Neural progenitor cell (in vitro differentiated cells): ENCODE results near the gene MLST8. TPM values are rescaled to one million over a fixed set of nuclear protein-coding genes. Genes with fewer than 3 reads are reported as not detected.
A peak's percentile ranks its signal among the peaks of the same experiment; 100 is the strongest.

Source experiments
- DNase-seq: peaks from one replicate; pipeline ENCODE4 v3.0.0-alpha.2; 2016; ENCODE audit warnings: low spot score
- H2AFZ ChIP-seq: fragments of 200-600 bp; sonication (generic); replicated peaks from 2 replicates; pipeline ENCODE4 v1.6.1; 2016; ENCODE audit warnings: antibody characterized with exemption
- H3F3A ChIP-seq: fragments of 200-600 bp; sonication (generic); 2 replicates; pipeline ENCODE4 v1.6.1; 2016; ENCODE audit warnings: antibody characterized with exemption, low read depth
- H3K27ac ChIP-seq: fragments of 200-600 bp; sonication (generic); 2 replicates; pipeline ENCODE4 v1.5.1; 2016; ENCODE audit warnings: mild to moderate bottlenecking
- H3K27me3 ChIP-seq: fragments of 200-600 bp; sonication (generic); 2 replicates; pipeline ENCODE4 v1.6.1; 2016; ENCODE audit warnings: mild to moderate bottlenecking, moderate library complexity
- H3K36me3 ChIP-seq: fragments of 200-600 bp; sonication (generic); 2 replicates; pipeline ENCODE4 v1.5.1; 2016
- H3K4me1 ChIP-seq: fragments of 200-600 bp; sonication (generic); 2 replicates; pipeline ENCODE4 v1.6.1; 2016; ENCODE audit warnings: mixed run types
- H3K4me2 ChIP-seq: fragments of 200-600 bp; sonication (generic); 2 replicates; pipeline ENCODE4 v1.6.1; 2016
- H3K4me3 ChIP-seq: fragments of 200-600 bp; sonication (generic); 2 replicates; pipeline ENCODE4 v1.5.1; 2016
- H3K79me2 ChIP-seq: fragments of 200-600 bp; sonication (generic); 2 replicates; pipeline ENCODE4 v1.6.1; 2016; ENCODE audit warnings: low read depth
- H3K9ac ChIP-seq: fragments of 200-600 bp; sonication (generic); 2 replicates; pipeline ENCODE4 v1.6.1; 2016
- H3K9me3 ChIP-seq: fragments of 200-600 bp; sonication (generic); 2 replicates; pipeline ENCODE4 v1.5.1; 2016; ENCODE audit warnings: low read depth
- H4K20me1 ChIP-seq: fragments of 200-600 bp; sonication (generic); 2 replicates; pipeline ENCODE4 v1.6.1; 2016; ENCODE audit warnings: low read depth
- H3K27ac Mint-ChIP-seq: 3 replicates; pipeline ENCODE4 v1.8.0; 2021; ENCODE audit warnings: mixed read lengths
- H3K27me3 Mint-ChIP-seq: 2 replicates; pipeline ENCODE4 v1.8.0; 2022; ENCODE audit warnings: low read depth, mild to moderate bottlenecking, inconsistent platforms, moderate library complexity, mixed read lengths; ENCODE audit not compliant: insufficient read depth
- H3K36me3 Mint-ChIP-seq: 3 replicates; pipeline ENCODE4 v1.8.0; 2021; ENCODE audit warnings: mixed read lengths
- H3K4me1 Mint-ChIP-seq: 3 replicates; pipeline ENCODE4 v1.8.0; 2021; ENCODE audit warnings: mixed read lengths
- H3K4me3 Mint-ChIP-seq: 3 replicates; pipeline ENCODE4 v1.8.0; 2021; ENCODE audit warnings: mild to moderate bottlenecking, moderate library complexity, mixed read lengths
- H3K9me3 Mint-ChIP-seq: 3 replicates; pipeline ENCODE4 v1.8.0; 2020; ENCODE audit warnings: mixed read lengths
- EZH2 ChIP-seq: fragments of 200-600 bp; sonication (generic); IDR thresholded peaks from 2 replicates; pipeline ENCODE4 v1.6.1; 2017; ENCODE audit warnings: antibody characterized with exemption, mild to moderate bottlenecking, moderate library complexity
- EZH2phosphoT487 ChIP-seq: fragments of 200-600 bp; sonication (generic); IDR thresholded peaks from 2 replicates; pipeline ENCODE4 v1.6.1; 2017; ENCODE audit warnings: antibody characterized with exemption
- total RNA-seq: library from RNA; depleted of rRNA; stranded (reverse); fragments of >200 nt; gene quantifications from 2 replicates; pipeline ENCODE4 v1.2.3, GENCODE V29; 2015; ENCODE audit warnings: low replicate concordance
- TF ChIP-seq, protein P1 (sequence below): fragments of 200-600 bp; sonication (generic); IDR thresholded peaks from 2 replicates; pipeline ENCODE4 v1.5.1; 2017; ENCODE audit warnings: antibody characterized with exemption, mild to moderate bottlenecking

MLST8 gene
- total RNA-seq, 1 donor from 2014 or later = 24.9 TPM

GRCh38 chr16:2210386-2211365, 5.4 kb downstream of the MLST8 start, which contains the start of gene BRICD5:
Gene BRICD5, minus strand, starts transcription at chr16:2210863. Its CDS starts 30 bp downstream, at chr16:2210833.
- Mint-ChIP-seq H3K27ac (no peak within 1 kb of the TSS), H3K4me1 (peaks cover 28% of the 10 kb centered on the region), H3K9me3 (no peaks in the 10 kb centered on the region), H3K27me3 (peaks cover 13% of the 10 kb centered on the region), H3K36me3 (peaks cover 12% of the 10 kb centered on the region), H3K4me3 (peak within 1 kb of the TSS; percentile 73)
- Histone ChIP-seq H2AFZ (no peak within 1 kb of the TSS), H3K36me3 (no peaks in the 10 kb centered on the region), H3K27me3 (no peaks in the 10 kb centered on the region), H3K79me2 (peaks cover 41% of the 10 kb centered on the region), H3K27ac (peak within 1 kb of the TSS; percentile 58), H3K9me3 (no peaks in the 10 kb centered on the region), H3F3A (peaks cover 43% of the 10 kb centered on the region), H3K4me1 (peaks cover 16% of the 10 kb centered on the region), H3K4me2 (no peak within 1 kb of the TSS), H4K20me1 (peaks cover 41% of the 10 kb centered on the region), H3K4me3 (no peak within 1 kb of the TSS), H3K9ac (no peak within 1 kb of the TSS)
- TF ChIP-seq EZH2phosphoT487 = no peak
- TF ChIP-seq, protein P1, sequence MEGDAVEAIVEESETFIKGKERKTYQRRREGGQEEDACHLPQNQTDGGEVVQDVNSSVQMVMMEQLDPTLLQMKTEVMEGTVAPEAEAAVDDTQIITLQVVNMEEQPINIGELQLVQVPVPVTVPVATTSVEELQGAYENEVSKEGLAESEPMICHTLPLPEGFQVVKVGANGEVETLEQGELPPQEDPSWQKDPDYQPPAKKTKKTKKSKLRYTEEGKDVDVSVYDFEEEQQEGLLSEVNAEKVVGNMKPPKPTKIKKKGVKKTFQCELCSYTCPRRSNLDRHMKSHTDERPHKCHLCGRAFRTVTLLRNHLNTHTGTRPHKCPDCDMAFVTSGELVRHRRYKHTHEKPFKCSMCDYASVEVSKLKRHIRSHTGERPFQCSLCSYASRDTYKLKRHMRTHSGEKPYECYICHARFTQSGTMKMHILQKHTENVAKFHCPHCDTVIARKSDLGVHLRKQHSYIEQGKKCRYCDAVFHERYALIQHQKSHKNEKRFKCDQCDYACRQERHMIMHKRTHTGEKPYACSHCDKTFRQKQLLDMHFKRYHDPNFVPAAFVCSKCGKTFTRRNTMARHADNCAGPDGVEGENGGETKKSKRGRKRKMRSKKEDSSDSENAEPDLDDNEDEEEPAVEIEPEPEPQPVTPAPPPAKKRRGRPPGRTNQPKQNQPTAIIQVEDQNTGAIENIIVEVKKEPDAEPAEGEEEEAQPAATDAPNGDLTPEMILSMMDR = no peak
- TF ChIP-seq EZH2 = no peak
- DNase-seq = no peak

DNA sequence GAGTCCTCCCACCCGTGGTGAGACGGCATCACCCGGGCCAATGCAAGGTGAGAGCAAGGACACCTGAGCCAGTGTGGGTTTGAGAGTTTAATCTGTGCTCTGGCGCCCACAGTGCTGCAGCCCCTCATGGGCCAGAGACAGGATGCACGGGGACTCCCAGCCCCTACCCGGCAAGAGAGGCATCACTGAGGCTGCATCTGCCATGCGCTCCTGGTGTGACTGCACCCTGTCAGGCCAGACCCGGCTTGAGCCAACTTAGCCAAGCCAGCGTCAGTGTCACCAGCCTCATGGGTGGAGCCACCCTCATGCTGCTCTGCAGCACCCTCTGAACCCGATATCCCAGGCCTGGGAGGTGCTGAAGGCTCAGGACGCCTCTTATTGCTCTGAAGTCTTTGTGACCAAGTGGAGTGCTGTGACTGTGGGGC, 6.7 kb downstream of the MLST8 start:
- DNase-seq = no peak
- H3F3A ChIP-seq = peaks cover 48% of the 10 kb centered on the region
- TF ChIP-seq EZH2 = no peak
- TF ChIP-seq EZH2phosphoT487 = no peak
- TF ChIP-seq, protein P1 = no peak
- H2AFZ ChIP-seq = no peak overlapping the region
- no peak overlapping the region for H3K27ac Mint-ChIP-seq
- peaks cover 25% of the 10 kb centered on the region for H3K4me1 Mint-ChIP-seq
- H3K9me3 Mint-ChIP-seq = no peaks in the 10 kb centered on the region
- no peaks in the 10 kb centered on the region for H3K36me3 ChIP-seq
- H3K27me3 ChIP-seq = no peaks in the 10 kb centered on the region
- H3K27ac ChIP-seq = no peak overlapping the region
- peak overlapping the region; percentile 73 for H3K4me3 Mint-ChIP-seq
- peaks cover 9% of the 10 kb centered on the region for H3K36me3 Mint-ChIP-seq
- H3K4me1 ChIP-seq = peaks cover 11% of the 10 kb centered on the region
- H4K20me1 ChIP-seq = peaks cover 41% of the 10 kb centered on the region
- H3K4me2 ChIP-seq = no peak overlapping the region
- H3K79me2 ChIP-seq = peaks cover 35% of the 10 kb centered on the region
- H3K9ac ChIP-seq = no peak overlapping the region
- H3K4me3 ChIP-seq = no peak overlapping the region
- peaks cover 11% of the 10 kb centered on the region for H3K27me3 Mint-ChIP-seq
- no peaks in the 10 kb centered on the region for H3K9me3 ChIP-seq

GRCh38 chr16:2212362-2213324, 7.4 kb downstream of the MLST8 start:
- Histone ChIP-seq H2AFZ (no peak overlapping the region), H3K4me3 (peak overlapping the region; percentile 99), H3K27me3 (no peaks in the 10 kb centered on the region), H3F3A (peaks cover 47% of the 10 kb centered on the region), H3K27ac (no peak overlapping the region), H4K20me1 (peaks cover 41% of the 10 kb centered on the region), H3K9me3 (no peaks in the 10 kb centered on the region), H3K9ac (peak overlapping the region; percentile 92), H3K79me2 (peaks cover 32% of the 10 kb centered on the region), H3K4me2 (peak overlapping the region; percentile 93), H3K36me3 (no peaks in the 10 kb centered on the region), H3K4me1 (peaks cover 11% of the 10 kb centered on the region)
- H3K9me3 Mint-ChIP-seq = no peaks in the 10 kb centered on the region
- H3K27me3 Mint-ChIP-seq = peaks cover 8% of the 10 kb centered on the region
- TF ChIP-seq, protein P1 = no peak
- no peak for TF ChIP-seq EZH2
- TF ChIP-seq EZH2phosphoT487 = no peak
- peaks cover 21% of the 10 kb centered on the region for H3K4me1 Mint-ChIP-seq
- no peak for DNase-seq
- no peak overlapping the region for H3K27ac Mint-ChIP-seq
- H3K36me3 Mint-ChIP-seq = peaks cover 5% of the 10 kb centered on the region
- peak overlapping the region; percentile 87 for H3K4me3 Mint-ChIP-seq
